SK-N-SH (cell line): ENCODE data around the gene CYP27C1. TPM values are rescaled to one million over a fixed set of nuclear protein-coding genes. Genes with fewer than 3 reads are reported as not detected.

ENCODE experiments used
- CTCF ChIA-PET: fragments of 300-600, 350-600 bp; formaldehyde crosslinking; extraction: SDS; loops from one replicate; lab custom pipeline; 2021; lab: Yijun Ruan, JAX
- POLR2A ChIA-PET: fragments of 350-600 bp; sonication (Branson Sonifier 250); formaldehyde crosslinking; extraction: SDS; loops from one replicate; lab custom pipeline; 2020; ENCODE audit warnings: antibody characterized with exemption, inconsistent platforms; lab: Yijun Ruan, JAX
- DNase-seq: peaks from one replicate; pipeline ENCODE4 v3.0.0; 2012
- H2AFZ ChIP-seq: fragments of 200-600 bp; sonication (generic); 2 replicates; pipeline ENCODE4 v1.8.1; 2016; ENCODE audit warnings: antibody characterized with exemption, mild to moderate bottlenecking, low read depth
- H3F3A ChIP-seq: fragments of 200-600 bp; sonication (generic); replicated peaks from 2 replicates; pipeline ENCODE3; 2016; ENCODE audit warnings: antibody characterized with exemption, mild to moderate bottlenecking; ENCODE audit not compliant: insufficient read depth
- H3K27ac ChIP-seq, 2 experiments: fragments of 200-500 bp in 1 of 2; fragments of 200-600 bp in 1 of 2; sonication (Bioruptor generic) in 1 of 2; sonication (generic), shearing (Covaris generic) in 1 of 2; 2 replicates each; pipeline versions ENCODE4 v1.5.1 to v1.6.1; 2014 to 2016; ENCODE audit warnings: low read depth in 2 of 2, inconsistent platforms in 1 of 2, low read length in 1 of 2, mild to moderate bottlenecking in 1 of 2, mixed read lengths in 1 of 2
- H3K27me3 ChIP-seq: fragments of 200-600 bp; sonication (generic), shearing (Covaris generic); 2 replicates; pipeline ENCODE4 v1.6.1; 2016; ENCODE audit warnings: mixed run types; ENCODE audit not compliant: insufficient read depth
- H3K36me3 ChIP-seq, 2 experiments: fragments of 200-500 bp in 1 of 2; fragments of 200-600 bp in 1 of 2; sonication (Bioruptor generic) in 1 of 2; sonication (generic) in 1 of 2; replicated peaks in 1 of 2; 2 replicates each; pipeline versions ENCODE3 to v1.5.1; 2014 to 2016; ENCODE audit warnings: low read length in 1 of 2, mild to moderate bottlenecking in 1 of 2; ENCODE audit not compliant: insufficient read depth in 2 of 2, control insufficient read depth in 1 of 2
- H3K4me1 ChIP-seq, 2 experiments: fragments of 200-500 bp in 1 of 2; fragments of 200-600 bp in 1 of 2; sonication (Bioruptor generic) in 1 of 2; sonication (generic), shearing (Covaris generic) in 1 of 2; 2 replicates each; pipeline versions ENCODE4 v1.5.1 to v1.6.1; 2014 to 2016; ENCODE audit warnings: low read depth in 1 of 2, low read length in 1 of 2, mixed run types in 1 of 2; ENCODE audit not compliant: insufficient read depth in 2 of 2, control insufficient read depth in 1 of 2
- H3K4me2 ChIP-seq: fragments of 200-600 bp; sonication (generic), shearing (Covaris generic); 2 replicates; pipeline ENCODE4 v1.6.1; 2017; ENCODE audit warnings: mixed run types
- H3K4me3 ChIP-seq, 2 experiments: fragments of 200-500 bp in 1 of 2; fragments of 200-600 bp in 1 of 2; sonication (Bioruptor generic) in 1 of 2; sonication (generic), shearing (Covaris generic) in 1 of 2; 2 replicates each; pipeline versions ENCODE4 v1.5.1 to v1.8.1; 2014 to 2016; ENCODE audit warnings: low read depth in 2 of 2, inconsistent platforms in 1 of 2, low read length in 1 of 2, mild to moderate bottlenecking in 1 of 2, mixed read lengths in 1 of 2, moderate library complexity in 1 of 2
- H3K79me2 ChIP-seq: fragments of 200-600 bp; sonication (generic); 2 replicates; pipeline ENCODE4 v1.8.1; 2017; ENCODE audit warnings: mild to moderate bottlenecking; ENCODE audit not compliant: insufficient read depth
- H3K9ac ChIP-seq: fragments of 200-600 bp; sonication (generic); 2 replicates; pipeline ENCODE4 v1.6.1; 2017; ENCODE audit warnings: mixed run types
- H3K9me2 ChIP-seq: fragments of 200-600 bp; sonication (generic); 2 replicates; pipeline ENCODE4 v1.6.1; 2017; ENCODE audit warnings: mixed run types
- H3K9me3 ChIP-seq: fragments of 200-600 bp; sonication (generic); 2 replicates; pipeline ENCODE4 v1.6.1; 2017; ENCODE audit warnings: mixed run types, mild to moderate bottlenecking, moderate library complexity
- H4K20me1 ChIP-seq: fragments of 200-600 bp; sonication (generic); 2 replicates; pipeline ENCODE4 v1.6.1; 2017; ENCODE audit warnings: mild to moderate bottlenecking, mixed run types; ENCODE audit not compliant: insufficient read depth
- CHD2 ChIP-seq: fragments of 150-350 bp; IDR thresholded peaks from 2 replicates; pipeline ENCODE4 v1.6.1; 2018; ENCODE audit warnings: low read length; ENCODE audit not compliant: partially characterized antibody
- EZH2phosphoT487 ChIP-seq: fragments of 200-600 bp; sonication (generic); IDR thresholded peaks from 2 replicates; pipeline ENCODE4 v1.6.1; 2017; ENCODE audit warnings: low read depth, mixed run types, mild to moderate bottlenecking, antibody characterized with exemption, moderate library complexity, borderline replicate concordance
- IRF3 ChIP-seq: fragments of 150-350 bp; IDR thresholded peaks from 2 replicates; pipeline ENCODE4 v1.6.1; 2016; ENCODE audit warnings: mild to moderate bottlenecking, low read depth, low read length
- MXI1 ChIP-seq: IDR thresholded peaks from 2 replicates; pipeline ENCODE4 v1.6.1; 2012; ENCODE audit warnings: mild to moderate bottlenecking, low read depth, low read length, improper control_type of control experiment
- RAD21 ChIP-seq: IDR thresholded peaks from 2 replicates; pipeline ENCODE4 v1.6.1; 2012; ENCODE audit warnings: mild to moderate bottlenecking, low read length
- SMC3 ChIP-seq: IDR thresholded peaks from 2 replicates; pipeline ENCODE4 v1.6.1; 2012; ENCODE audit warnings: low read depth, low read length, improper control_type of control experiment
- TCF12 ChIP-seq: IDR thresholded peaks from 2 replicates; pipeline ENCODE4 v1.4.0; 2012
- WGBS: methylation state at CpG from one replicate; pipeline ENCODE4 v1.1.6; 2017; ENCODE audit warnings: low lambda C conversion rate; 5-methylcytosine and 5-hydroxymethylcytosine counted together
- polyA plus RNA-seq, 3 experiments: library from polyadenylated mRNA; depleted of rRNA; stranded (reverse); fragments of >200 nt; gene quantifications; 2 replicates each; pipeline ENCODE4 v1.2.3, GENCODE V29; 2012
- TF ChIP-seq, protein P1 (sequence below): fragments of 200-600 bp; sonication (generic); IDR thresholded peaks from 2 replicates; pipeline ENCODE4 v1.6.1; 2017; ENCODE audit warnings: antibody characterized with exemption, mild to moderate bottlenecking, moderate library complexity

CYP27C1 gene
- polyA plus RNA-seq, 1 of the 3 experiments (the other 2 are of a cell fraction): not detected

GRCh38 chr2:127197475-127198385 is 22.4 kb downstream of the CYP27C1 start:
- 48% methylated on average over 19 of the region's 19 CpGs for WGBS
- POLR2A ChIA-PET: no interaction called here

DNA sequence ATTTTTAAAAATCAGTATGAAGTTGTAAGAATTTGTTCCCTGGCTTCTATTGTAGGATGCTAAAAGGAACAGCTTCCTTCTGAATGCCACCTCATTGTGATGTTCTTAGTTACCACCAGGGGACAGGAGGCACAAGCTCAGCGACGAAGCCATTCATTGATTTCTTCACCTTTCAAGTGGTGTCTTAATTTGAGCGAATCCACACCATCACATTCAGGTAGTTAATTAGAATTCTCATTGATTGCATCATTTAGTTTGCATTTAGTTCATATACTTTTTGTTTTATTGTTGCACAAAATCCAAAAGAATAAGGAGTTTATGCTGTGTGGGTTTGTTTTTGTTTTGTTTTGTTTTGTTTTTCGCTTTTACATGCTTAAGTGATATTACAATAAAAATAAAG is 23.1 kb downstream of the CYP27C1 start:
- Histone ChIP-seq H3K36me3 (no peaks in the 10 kb centered on the region), H2AFZ (no peak overlapping the region), H3K27ac (no peak overlapping the region), H4K20me1 (no peaks in the 10 kb centered on the region), H3F3A (no peaks in the 10 kb centered on the region), H3K9ac (no peak overlapping the region), H3K4me2 (no peak overlapping the region), H3K79me2 (no peaks in the 10 kb centered on the region), H3K4me1 (no peaks in the 10 kb centered on the region; a peak in 1 of 4 replicates), H3K9me3 (no peaks in the 10 kb centered on the region), H3K4me3 (no peak overlapping the region), H3K9me2 (no peaks in the 10 kb centered on the region), H3K27me3 (no peaks in the 10 kb centered on the region; the same call in 1 of the 2 replicates)
- no peak for DNase-seq
- ChIA-PET CTCF (interaction anchor here (0.6 to 3.8 kb wide), 46 partner anchors 10 to 1193 kb away, joined by 3 to 27 read pairs (median 4); partner anchors contain the start of genes BIN1, CYP27C1, ERCC3 and LIMS2), POLR2A (no interaction called here)
- WGBS: 56% methylated on average over 4 of the region's 4 CpGs
- TF ChIP-seq, protein P1, sequence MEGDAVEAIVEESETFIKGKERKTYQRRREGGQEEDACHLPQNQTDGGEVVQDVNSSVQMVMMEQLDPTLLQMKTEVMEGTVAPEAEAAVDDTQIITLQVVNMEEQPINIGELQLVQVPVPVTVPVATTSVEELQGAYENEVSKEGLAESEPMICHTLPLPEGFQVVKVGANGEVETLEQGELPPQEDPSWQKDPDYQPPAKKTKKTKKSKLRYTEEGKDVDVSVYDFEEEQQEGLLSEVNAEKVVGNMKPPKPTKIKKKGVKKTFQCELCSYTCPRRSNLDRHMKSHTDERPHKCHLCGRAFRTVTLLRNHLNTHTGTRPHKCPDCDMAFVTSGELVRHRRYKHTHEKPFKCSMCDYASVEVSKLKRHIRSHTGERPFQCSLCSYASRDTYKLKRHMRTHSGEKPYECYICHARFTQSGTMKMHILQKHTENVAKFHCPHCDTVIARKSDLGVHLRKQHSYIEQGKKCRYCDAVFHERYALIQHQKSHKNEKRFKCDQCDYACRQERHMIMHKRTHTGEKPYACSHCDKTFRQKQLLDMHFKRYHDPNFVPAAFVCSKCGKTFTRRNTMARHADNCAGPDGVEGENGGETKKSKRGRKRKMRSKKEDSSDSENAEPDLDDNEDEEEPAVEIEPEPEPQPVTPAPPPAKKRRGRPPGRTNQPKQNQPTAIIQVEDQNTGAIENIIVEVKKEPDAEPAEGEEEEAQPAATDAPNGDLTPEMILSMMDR: peak; percentile 31
- no peak for TF ChIP-seq IRF3

More at GRCh38 chr2:127197475-127198385, 22.4 kb downstream of the CYP27C1 start:
- CTCF ChIA-PET: interaction anchor here (0.6 to 3.8 kb wide), 45 partner anchors 9 to 1192 kb away, joined by 3 to 27 read pairs (median 4); partner anchors contain the start of genes BIN1, CYP27C1, ERCC3 and LIMS2
- Histone ChIP-seq H3K4me2 (no peak overlapping the region), H3F3A (no peaks in the 10 kb centered on the region), H2AFZ (no peak overlapping the region), H3K27ac (no peak overlapping the region), H3K9me2 (no peaks in the 10 kb centered on the region), H4K20me1 (no peaks in the 10 kb centered on the region), H3K27me3 (no peaks in the 10 kb centered on the region; the same call in 1 of the 2 replicates), H3K36me3 (no peaks in the 10 kb centered on the region), H3K4me3 (no peak overlapping the region; a peak in 2 of 4 replicates), H3K79me2 (no peaks in the 10 kb centered on the region), H3K9me3 (no peaks in the 10 kb centered on the region), H3K9ac (no peak overlapping the region), H3K4me1 (no peaks in the 10 kb centered on the region; a peak in 1 of 4 replicates)
- TF ChIP-seq RAD21 (peak; percentile 84), EZH2phosphoT487 (no peak), TCF12 (no peak), MXI1 (peak; percentile 56; the same call in 1 of the 2 replicates), CHD2 (peak; percentile 18), SMC3 (peak; percentile 69)
- TF ChIP-seq, protein P1: peak; percentile 59
- peak; percentile 87 for DNase-seq
